GM18498 (cell line): ENCODE data around the gene ASMTL.
A peak's percentile ranks its signal among the peaks of the same experiment; 100 is the strongest.
"Not testable (repeated sequence)": the region's sequence is repeated elsewhere in the genome, so short reads cannot be mapped to it uniquely, and the experiment has no call there.

Experiments
- ATAC-seq: cut with Tn5 transposase; IDR thresholded peaks from one replicate; pipeline ENCODE4 v1.9.1; 2021; ENCODE audit warnings: mild to moderate bottlenecking, moderate library complexity; ENCODE audit not compliant: unreplicated experiment

The ASMTL gene, protein sequence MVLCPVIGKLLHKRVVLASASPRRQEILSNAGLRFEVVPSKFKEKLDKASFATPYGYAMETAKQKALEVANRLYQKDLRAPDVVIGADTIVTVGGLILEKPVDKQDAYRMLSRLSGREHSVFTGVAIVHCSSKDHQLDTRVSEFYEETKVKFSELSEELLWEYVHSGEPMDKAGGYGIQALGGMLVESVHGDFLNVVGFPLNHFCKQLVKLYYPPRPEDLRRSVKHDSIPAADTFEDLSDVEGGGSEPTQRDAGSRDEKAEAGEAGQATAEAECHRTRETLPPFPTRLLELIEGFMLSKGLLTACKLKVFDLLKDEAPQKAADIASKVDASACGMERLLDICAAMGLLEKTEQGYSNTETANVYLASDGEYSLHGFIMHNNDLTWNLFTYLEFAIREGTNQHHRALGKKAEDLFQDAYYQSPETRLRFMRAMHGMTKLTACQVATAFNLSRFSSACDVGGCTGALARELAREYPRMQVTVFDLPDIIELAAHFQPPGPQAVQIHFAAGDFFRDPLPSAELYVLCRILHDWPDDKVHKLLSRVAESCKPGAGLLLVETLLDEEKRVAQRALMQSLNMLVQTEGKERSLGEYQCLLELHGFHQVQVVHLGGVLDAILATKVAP

GRCh38 chrX:1452516-1453394 is at the start of gene ASMTL:
ASMTL (minus strand) TSS chrX:1452909; CDS start chrX:1452840, 69 bp downstream.
- ATAC-seq: peak; percentile 68

DNA sequence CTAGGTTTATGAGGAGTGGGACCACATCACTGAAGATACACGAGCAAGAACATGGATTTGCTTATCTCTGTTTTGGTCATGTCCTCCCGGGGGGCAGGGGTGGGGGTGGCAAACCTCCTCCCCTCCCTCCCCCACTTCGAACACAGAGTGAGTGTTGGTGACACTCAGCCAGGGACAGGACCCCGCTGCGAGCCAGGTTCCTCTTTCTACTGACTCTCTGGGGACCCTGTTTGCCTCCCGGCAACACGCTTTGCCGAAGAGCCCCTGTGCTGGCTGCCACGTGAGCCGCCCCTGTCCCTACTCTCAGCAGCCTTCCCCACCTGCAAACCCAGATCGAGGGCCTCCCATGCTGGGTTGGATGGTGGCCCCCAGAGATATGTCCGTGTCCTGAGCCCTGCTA is 49.5 kb upstream of the ASMTL start:
- ATAC-seq: peak; percentile 29

- ATAC-seq: peak; percentile 61
These were observed 48.3 kb upstream of the ASMTL start for GRCh38 chrX:1500701-1501624.

DNA sequence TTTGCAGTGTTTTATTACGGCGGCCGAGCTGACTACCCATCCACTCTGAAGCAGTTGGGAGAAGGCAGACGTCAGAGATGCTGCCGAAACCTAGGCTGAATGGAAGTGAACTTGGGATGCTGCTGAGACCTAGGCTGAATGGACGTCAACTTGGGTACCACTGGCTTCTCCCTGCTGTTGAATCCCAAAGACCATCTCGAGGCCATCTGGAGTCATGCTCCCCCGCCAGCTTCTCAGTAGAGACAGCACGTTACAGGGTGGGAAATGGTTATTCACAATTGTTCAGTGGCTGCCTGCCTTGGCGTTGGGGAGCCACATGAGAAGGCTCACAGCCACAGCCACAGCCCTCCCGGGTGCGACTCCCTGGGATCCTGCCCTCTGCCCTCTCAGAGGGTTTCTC is 43.4 kb upstream of the ASMTL start:
- no peak for ATAC-seq

DNA sequence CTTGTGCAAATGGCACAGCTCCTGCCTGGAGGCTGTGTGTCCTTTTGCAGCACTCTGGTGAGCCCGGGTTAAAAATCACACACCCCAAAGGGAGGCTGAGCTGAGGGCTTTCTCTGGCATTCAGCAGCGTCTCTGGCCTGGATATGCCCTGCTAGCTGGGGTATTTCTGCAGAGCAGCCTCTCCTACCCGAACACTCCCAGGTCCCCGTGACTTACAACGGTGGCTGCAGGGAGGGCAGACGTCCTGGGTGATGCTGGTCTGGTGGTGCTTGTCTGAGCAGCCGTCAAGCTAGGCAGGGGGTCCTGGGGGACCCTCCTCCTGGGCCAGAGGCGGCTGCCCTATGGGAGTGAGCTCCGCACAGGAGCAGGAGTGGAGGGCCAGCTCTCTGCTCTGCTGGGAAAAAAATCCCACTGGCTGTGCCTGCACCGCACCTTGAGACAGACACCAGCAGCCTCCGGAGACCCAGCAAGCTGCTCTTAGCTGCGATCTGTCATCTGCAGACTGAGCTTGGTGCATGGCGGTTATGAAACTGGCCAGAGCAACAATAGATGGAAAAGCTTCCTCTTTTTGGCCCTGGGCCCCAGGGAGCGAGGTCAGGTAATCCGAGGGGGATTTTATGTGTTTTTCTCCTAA is 41.3 kb upstream of the ASMTL start:
- peak; percentile 59 for ATAC-seq

GRCh38 chrX:1493412-1493811 is 40.7 kb upstream of the ASMTL start:
- peak; percentile 1 for ATAC-seq

DNA sequence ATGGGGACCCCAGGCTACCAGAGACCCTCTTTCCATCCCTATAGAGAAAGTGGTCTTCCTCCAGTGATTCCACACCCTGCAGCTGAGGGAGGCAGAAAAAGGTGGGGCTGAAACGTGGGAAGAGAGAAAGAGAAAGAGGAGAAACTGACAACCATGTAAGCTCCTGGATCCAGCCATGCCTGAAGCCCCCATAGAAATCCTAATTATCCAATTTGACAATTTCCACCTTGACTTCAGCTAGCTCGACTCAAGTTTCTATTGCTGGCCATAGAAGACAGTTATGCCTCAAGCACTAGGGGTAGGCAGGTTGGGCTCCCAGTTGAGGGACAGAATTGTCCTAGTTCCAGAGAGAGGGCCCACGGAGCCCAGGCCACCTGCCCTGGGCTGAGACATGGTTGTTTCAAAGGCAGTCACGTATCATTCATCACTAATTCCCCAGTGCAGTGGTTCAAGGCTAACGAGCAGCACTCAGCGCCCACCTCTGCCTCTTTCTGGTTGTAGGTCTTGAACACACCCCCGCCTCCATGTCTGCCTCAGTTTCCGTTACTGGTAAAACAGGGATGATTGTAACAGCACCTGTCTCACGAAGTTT is 39.8 kb upstream of the ASMTL start:
- ATAC-seq: no peak

- peak; percentile 74 for ATAC-seq
These were observed 39.2 kb upstream of the ASMTL start for GRCh38 chrX:1491851-1492349.

- ATAC-seq: not testable (repeated sequence)
These were observed 38.5 kb upstream of the ASMTL start for GRCh38 chrX:1491248-1491647.

DNA sequence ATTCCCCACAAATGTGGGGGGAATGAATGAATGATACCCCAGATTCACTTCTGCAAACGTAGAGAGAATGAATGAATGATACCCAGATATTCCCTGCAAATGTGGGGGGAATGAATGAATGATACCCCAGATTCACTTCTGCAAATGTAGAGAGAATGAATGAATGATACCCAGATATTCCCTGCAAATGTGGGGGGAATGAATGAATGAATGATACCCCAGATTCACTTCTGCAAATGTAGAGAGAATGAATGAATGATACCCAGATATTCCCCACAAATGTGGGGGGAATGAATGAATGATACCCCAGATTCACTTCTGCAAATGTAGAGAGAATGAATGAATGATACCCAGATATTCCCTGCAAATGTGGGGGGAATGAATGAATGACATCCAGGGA is 38.0 kb upstream of the ASMTL start:
- ATAC-seq: not testable (repeated sequence)

DNA sequence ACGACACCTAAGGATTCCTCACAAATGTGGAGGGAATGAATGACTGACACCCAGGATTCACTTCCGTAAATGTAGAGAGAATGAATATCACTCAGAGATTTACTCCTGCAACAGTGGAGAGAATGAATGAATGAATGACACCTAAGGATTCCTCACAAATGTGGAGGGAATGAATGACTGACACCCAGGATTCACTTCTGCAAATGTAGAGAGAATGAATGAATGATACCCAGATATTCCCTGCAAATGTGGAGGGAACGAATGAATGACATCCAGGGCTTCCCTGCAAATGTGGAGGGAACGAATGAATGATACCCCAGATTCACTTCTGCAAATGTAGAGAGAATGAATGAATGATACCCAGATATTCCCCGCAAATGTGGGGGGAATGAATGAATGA is 36.6 kb upstream of the ASMTL start:
- ATAC-seq: not testable (repeated sequence)

GRCh38 chrX:1488745-1489144 is 36.0 kb upstream of the ASMTL start:
- ATAC-seq: no peak

DNA sequence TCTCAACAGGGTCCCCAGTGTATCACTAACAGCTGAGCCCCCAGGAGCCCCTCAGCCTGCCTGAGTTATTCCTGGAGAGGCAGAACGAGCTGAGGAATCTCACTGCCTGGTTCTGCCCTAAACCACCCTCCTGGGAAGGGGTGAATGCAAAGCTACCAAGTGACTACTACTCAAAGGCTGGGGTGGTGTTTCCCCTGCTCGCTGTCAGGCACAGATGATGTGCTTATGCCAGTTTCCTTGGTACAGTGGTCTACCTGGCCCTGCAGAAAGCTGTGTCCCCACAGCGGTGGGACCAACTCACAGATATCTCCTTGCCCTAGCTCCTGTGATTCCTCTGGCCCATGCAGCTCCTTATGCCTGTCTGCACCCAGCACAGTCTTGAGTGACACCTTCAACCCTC is 35.4 kb upstream of the ASMTL start:
- ATAC-seq: no peak

DNA sequence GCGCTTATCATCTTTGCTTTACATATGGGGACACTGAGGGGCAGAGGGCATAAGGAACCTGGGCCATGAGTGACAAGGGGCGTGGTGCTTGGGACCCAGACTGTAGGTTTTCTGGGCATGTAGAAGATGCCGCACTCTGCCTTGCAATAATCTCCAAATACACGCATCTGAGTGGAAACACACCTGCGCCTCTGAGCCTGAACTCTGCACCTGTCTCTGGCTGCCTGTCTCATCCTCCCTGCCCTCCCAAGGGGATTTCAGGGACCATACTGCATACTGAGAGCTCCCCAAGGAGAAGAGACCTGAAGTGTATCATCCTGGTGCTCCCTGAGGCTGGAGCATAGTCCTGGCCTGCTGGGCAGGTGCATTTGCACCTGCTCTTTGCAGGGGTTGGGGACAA is 34.7 kb upstream of the ASMTL start:
- no peak for ATAC-seq

- ATAC-seq: no peak
These were observed 34.1 kb upstream of the ASMTL start for GRCh38 chrX:1486749-1487361.

- ATAC-seq: no peak
These were observed 33.5 kb upstream of the ASMTL start for GRCh38 chrX:1486177-1486576.

- ATAC-seq: no peak
These were observed 32.3 kb upstream of the ASMTL start for GRCh38 chrX:1485033-1485432.

DNA sequence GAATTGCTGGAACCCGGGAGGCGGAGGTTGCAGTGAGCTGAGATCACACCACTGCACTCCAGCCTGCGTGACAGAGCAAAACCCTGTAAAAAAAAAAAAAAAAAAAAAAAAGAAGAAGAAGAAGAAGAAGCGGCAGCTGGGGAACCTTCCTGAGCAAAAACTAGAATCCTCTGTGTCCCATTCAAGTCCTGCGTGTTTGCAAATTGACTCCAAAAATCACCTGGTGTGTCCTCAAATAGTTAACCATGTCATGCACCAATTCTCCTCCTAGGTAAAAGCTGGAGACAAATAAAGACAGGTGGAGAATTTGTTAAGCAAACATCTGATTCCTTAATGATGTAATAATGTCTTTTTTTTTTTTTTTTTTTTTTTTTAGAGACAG is 31.9 kb upstream of the ASMTL start:
- no peak for ATAC-seq
